HG03469 (cell line): ENCODE results near the gene NOLC1.

Experiments
- ATAC-seq: cut with Tn5 transposase; IDR thresholded peaks from one replicate; pipeline ENCODE4 v1.9.1; 2021; ENCODE audit warnings: mild to moderate bottlenecking, moderate library complexity, moderate number of reproducible peaks; ENCODE audit not compliant: unreplicated experiment

Gene NOLC1

DNA sequence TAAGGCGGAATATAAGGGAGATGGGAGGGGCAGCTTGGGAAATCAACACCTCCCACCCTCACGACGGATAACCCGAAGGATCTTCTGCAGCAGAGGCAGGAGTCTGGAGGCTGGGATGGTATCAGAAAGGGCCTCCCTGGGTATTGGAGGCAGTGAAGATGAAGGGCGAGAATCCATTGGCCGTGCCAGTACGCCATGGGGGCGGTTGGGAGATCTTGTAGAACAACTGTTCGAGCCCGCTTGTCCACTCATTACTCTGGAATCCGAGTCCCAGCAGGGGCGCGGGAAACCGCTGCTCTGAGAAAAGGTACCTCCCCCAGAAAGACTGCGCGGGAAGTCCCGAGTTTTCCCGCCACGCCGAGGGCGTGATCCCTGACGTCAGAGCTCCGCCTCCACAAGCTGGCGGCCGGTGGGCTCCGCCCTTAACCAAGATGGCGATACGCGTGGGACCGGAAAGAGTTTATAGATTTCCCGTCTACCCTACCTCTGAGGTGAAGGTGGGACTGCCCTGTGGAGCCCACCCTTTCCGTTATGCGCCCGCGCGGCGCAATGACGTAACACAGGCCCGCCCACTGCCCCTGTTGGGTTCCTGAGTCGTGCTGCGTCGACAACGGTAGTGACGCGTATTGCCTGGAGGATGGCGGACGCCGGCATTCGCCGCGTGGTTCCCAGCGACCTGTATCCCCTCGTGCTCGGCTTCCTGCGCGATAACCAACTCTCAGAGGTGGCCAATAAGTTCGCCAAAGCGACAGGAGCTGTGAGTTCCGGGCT is at the start of gene NOLC1:
Gene NOLC1, plus strand, starts transcription at position 616 of the 771 bp plus-strand sequence. Its CDS starts 22 bp downstream, at position 638.
- ATAC-seq: peak; percentile 78

DNA sequence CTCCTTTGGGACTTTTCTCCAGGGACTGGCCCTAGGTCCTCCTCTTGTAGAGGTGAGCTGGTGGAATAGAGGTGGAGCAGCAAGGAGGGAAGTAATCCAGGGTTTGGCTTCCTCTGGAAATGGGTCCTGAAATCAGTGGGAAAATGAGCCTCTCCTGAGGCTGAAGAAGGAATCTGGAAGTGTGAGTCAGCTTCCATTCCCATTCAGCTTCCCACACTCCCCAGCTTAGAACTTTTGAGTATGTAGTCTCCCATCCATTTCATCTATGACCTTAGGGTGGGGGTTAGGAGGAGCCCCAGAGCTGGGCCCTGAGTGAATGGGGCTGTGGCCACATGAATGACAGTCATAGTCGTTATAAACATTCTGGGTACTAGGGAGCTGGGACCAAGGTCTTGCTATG is 49.8 kb upstream of the NOLC1 start:
- ATAC-seq: no peak

DNA sequence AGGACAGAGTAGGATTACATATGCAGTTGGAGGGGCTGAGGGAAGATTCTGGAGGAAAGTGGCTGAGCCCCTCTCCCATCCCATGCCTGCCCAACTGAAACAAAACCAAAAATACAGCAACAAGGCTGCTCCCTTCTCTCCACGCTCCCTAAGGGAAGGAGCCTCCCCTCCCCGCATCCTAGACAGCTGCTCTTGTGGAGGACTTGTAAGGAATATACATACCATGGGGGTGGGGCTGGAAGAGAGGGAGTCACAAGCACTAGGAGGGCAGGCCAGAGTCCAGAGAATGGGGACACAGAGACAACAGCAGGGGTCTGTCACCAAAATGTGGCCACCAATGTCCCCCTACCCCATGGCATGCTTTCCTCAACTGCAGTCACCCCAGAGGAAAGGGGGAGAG is 45.2 kb upstream of the NOLC1 start:
- ATAC-seq: no peak

DNA sequence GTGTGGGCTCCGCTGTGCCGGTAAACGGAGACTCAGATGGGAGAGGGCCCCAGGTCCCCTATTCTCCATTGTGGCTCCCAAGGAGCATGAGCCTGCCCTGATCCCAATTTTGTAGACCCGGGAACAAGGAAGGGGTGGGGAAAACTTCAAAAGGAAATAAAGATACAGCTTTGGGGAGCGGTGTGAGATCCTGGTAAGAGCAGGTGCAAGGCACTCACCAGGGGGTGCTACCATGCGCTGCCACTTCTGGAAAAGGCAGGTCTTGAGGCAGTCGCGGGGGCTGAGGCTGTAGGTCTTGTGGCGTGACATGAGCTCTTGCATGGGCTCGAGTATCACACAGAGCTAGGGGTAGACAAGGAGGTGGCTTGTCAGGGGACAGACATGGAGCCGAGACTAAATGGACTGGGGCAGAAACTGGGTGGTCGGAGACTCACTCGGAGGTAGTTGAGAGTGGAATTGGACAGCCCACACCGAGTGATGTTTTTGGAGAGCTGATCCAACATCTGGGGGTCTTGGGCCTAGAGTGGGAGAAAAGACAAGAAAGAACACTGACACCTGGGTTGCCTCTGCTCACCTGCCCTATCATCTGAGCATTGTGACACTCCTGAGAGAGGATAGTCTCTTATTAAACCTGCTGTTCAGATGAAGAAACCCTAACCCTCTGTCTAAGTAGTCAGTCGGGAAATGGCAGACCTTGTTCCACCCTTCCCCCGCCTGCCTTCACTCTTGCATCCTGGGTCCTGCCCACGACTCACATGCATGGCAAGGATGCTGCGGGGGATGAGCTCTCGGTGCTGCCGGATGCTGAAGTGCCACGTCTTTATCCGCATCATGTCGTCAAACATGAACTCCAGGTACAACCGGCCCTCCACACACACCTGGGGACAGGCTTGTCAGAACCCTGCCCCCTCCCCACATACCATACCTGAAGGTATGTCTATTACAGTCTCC is 42.7 kb upstream of the NOLC1 start:
- ATAC-seq: no peak

DNA sequence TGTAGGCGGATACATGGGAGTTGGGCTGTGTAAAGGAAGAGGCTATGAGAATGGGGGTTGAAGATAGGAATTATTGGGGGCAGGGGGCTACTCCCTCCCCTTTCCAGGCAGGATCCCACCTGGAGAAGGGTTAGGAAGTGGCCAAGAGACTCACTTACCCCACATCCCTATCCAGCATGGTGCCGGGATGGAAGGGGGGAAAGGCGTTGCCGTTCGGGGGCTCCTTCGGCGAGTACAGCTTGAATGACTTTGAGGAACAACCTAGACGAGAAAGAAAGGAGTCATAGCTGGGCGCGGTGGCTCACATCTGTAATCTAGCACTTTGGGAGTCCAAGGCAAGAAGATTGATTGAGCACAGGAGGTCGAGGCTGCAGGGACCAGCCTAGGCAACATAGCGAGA is 40.9 kb upstream of the NOLC1 start:
- no peak for ATAC-seq

DNA sequence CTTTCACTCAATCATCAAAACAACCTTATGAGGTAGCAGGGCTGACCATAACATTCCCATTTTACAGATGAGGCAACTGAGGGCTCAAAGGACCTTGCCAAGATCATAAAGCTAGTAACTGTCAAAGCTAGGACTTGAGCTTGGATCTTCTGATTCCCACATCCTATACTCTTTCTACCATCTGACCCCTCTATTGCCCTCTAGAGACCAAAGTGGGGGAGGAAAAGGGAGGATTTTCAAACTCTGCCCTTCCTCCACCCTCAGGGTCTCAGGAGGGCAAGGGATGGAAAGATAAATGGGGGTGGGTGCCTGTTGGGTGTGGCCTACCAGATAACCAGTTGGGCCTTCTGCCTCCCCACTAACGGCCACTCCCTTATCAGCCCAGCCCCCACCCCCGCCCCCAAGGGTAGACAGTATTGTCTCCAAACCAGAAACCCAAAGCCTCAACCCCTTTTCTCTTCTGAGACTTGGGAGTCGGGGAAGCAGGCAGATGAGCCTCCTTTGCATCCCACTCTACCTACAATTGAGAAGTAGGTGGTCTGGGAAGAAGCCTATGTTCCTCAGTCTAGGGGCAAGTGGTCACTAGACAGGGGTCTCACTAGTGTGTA is 39.9 kb upstream of the NOLC1 start:
- ATAC-seq: no peak

DNA sequence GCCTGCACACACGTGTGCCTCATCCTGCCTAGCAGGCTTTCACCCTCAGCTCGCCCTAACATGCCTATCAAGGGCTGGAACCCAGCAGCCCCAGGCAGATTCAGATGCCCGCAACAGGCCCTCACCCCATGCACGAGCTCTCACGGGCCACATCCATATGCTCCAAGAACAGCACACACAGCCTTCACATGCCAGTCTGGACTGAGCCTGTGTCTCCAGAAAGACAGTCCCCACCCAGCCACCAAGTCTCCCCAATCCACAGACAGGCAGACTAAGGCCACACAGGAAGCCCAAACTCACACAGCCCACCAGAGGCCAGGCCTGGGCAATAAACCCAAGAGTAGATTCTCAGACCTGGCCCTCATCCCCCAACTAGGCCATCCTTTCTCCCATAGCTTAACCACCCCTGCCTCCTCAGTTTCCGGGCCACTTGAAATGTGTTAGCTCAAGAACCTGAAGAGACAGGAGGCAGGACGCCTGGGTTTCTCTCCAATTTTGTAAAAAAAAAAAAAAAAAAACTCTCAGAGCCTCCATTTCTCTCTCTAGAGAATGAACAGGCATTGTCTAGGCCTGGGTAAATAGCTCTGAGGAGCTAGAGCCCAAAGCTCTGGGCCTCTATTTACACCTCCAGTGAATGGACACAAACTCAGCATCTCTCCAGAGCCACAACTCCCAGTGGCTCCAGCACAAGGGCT is 38.8 kb upstream of the NOLC1 start:
- ATAC-seq: no peak

DNA sequence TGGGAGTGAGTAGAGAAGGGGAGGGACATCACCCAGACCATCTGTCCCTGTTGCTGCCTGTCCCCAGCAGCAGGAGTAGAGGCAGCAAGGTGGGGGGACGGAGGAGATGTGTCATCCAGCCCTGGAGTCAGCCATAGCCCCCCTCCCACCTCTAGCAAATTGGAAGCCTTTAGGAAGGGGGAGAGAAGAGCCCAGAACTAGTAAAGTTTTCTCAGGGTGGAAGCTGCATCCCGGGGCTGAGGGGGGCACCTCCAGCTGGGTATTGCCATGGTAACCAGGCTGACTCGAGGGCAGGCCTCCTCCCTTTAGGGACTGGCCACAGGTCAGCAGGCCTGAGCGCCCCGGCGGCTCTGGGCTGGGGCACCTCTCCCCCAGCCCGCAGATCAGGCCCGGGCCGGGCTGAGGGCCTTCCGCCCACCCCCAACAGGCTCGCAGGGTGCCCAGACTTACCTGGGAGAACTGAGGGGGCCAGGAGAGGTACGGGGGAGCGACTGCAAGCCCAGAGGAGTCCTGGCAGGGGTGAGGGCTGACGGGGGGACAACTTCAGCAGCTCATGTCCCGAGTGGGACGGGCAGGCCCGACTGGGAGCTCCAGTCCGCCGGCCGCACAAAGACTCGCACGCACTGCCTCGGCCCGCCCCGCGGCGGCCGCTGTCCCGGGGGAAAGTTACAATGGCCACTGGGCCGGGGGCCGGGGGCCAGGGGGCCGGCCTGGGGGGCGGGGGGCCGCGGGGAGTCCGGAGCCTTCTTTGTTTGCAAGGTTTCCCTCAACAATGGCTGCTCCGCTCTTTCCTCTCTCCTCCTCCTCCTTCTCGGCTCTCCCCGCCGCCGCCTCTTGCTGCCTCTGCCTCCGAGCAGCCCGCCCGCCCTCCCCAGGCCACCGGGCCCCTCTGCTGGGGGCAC is 38.0 kb upstream of the NOLC1 start:
- ATAC-seq: no peak

DNA sequence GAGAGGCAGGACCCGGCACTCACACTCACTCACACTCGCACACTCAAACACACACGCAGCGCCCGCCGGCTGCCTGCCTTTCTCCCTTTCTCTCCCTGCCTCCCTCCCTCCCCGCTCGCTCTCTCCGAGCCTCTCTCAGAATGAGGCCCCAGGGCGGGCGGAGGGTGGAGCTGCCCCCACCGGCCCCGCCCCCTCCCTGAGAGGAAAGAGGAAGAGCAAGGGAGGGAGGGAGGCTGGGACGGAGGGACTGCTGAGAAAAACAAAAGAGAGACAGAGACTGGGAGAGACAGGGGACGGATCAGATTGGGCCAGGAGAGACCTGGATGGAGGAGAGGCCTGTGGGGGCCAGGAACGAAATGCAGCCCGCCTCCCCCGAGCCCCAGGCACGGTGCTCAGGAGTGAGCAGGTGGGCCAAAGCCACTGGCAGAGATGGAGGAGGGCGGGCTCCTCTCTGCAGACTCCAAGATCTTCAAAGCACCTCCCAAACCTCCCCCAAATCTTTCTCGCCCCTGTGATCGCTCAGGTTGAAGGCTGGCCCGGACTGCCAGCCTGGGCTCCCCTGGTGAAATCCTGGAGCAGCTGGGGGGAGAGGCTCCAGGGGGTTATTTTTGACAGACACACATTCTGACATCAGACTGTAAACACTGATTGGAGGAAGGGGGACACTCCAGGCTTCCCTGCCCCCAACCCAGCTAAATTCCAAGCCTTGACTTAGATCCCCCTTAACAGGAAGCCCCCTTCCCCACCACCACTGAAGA is 37.1 kb upstream of the NOLC1 start:
- ATAC-seq: no peak

DNA sequence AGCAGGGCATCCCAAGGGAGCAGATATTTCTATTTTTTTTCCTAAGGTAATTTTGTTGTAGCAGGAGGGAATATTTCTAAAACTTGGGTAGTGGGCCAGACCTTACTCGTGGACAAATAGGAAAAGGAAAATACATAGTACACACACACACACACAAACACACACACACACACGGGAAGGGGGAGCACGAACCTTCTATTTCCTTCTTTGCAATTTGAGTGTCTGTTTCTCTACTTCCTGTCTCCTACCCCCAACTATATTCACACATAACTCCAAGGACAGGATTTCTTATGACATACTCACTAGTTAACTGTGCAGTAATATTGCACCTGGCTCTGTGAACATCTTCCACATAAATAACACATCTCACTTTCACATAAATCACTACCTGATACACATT is 36.4 kb upstream of the NOLC1 start:
- no peak for ATAC-seq

DNA sequence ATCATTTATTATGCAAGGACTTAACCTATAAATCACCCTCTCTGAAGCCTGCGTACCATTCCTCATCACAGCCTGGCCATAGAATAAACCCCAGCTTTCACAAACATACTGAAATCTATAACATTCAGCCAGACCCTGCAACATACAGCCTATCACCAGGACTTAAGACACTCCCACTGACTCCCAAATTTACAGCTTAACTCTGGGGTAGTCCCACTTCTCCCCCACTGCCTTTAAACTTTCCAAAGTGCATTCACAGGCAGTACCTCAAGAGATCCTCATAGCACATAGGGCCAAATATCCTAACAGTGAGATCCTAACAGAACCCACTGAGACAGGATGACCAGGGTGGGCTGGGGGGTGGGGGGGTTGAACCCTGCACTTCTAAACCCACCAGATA is 35.5 kb upstream of the NOLC1 start:
- no peak for ATAC-seq

DNA sequence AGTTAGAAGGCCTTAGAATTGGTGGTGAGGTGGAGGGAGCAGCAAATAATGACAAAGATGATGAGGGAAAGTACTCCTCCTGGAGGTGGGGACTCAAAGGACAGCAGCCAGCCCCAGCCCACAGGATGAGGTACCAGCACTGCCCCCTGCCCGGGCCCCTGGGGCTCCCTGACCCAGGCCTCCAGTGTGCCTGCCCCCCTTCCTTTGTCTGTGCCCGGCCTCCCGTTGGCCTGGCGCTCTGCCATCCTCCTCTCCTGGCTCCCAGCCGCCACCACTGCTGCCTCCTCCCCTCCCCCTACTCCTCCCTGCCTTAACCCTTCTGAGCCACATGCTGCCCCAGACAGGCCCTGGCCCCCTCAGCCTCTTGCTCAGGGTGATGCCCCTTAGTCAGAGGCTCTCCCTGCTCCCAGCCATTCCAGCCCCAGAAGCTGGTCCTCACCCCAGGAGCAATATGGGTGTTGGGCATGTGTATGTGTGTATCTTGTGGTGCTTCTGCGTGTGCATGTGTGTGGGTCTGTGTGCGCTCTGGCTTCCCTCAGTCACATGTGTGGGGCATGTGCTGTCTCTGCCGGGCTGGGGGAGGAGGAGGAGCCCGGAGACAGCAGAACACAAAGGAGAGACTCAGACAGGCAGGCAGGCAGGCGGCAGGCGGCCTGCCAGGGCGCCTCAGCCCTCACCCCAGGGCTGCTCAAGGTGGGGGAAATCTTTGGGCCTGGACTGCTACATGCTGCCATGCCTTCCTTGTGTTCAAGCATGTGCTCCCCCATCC is 34.6 kb upstream of the NOLC1 start:
- ATAC-seq: no peak

DNA sequence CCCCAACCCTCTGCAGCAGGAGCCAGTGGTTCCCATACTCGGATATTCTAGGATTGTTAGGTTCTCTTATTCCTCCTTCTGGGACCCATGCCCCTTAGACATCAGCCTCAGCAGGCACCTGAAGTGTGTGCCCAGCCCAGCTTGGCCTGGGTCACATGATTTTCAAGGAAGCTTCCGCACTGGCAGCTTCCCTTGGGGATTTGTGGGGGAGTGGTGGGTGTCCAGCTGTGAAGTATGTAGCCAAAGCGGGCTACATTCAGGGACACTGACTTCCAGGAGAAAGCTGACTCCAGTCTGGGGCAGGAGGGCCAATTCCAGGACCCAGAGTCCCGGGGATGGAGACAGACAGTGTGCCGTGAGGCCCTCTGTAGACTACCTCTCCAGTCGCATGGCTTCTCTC is 33.3 kb upstream of the NOLC1 start:
- no peak for ATAC-seq

DNA sequence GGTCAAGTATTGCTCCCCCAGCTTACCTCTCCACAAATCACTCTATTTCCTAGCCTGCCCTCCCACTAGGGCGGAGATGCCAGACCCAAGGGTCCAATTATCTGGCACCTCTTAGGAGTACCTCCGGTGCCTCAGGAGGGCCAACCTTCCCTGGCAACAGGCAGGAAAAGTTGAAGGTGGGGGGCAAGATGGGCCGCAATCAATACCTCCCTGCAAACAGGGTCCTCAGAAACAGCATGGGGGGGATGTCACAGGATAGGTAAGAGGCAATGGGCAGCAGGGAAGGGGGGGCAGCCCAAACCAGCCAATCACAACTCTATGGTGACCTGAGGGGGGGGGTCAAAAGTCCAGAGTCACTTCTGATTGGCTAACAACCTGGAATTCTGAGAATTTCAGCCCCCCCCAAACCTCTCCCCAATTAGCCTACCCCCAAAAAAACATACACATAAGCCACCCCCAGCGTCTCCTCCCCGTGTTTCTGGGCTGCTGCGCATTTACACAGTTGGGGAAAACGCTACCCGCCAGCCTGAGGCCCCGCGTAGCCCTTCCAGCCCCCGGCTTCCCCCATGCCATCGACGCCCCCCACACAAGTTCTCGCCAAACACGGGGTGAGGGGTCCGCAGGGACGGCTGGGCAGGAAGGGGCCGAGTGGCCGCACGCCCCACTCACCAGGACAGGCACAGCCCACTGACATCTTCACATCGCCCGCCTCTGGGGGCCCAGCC is 32.6 kb upstream of the NOLC1 start:
- ATAC-seq: peak; percentile 6

DNA sequence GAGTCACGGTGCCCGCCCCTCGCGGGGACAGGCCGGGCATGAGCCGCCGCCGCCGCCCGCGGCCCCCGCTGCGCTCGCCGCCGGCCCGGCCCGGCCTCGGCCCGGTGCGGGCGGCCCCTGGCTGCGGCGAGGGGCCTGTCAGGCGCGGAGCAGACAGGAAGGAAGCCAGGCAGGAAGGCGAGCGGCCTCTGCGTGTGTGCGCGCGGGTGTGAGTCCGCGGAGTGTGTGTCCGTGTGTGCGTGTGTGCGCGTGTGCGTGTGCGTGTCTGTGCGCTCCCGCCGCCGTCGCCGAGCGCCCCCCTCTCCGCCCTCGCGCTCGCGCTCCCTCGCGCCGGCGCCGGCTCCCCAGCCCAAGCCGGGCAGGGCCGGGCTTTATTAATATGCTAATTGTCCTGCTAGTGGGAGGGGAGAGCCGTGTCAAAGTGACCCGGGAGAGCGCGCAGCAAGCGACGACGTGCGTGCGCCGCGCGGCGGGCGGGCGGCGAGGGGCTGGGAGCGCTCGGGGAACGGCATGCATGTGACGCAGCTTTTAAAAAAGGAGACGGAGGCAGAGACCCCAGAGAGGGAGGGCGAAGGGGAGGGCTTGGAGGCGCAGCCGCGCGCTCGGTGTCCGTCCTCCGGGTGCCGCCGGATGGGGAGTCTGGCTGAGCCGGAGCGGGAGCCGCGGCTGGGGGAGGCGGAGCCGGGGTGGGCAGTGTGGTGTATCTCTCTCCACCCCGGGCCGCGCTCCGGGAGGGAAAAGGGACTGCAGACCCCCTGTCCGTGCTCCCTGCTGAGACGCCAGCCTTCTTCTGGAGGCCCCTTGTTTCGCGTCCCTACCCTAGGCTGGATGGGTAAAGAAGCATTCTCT is 31.8 kb upstream of the NOLC1 start, which contains the start of gene LDB1:
Gene LDB1, minus strand, starts transcription at position 227 of the 849 bp plus-strand sequence. CDS start 258 bp downstream, outside the sequence.
- ATAC-seq: peak; percentile 34

DNA sequence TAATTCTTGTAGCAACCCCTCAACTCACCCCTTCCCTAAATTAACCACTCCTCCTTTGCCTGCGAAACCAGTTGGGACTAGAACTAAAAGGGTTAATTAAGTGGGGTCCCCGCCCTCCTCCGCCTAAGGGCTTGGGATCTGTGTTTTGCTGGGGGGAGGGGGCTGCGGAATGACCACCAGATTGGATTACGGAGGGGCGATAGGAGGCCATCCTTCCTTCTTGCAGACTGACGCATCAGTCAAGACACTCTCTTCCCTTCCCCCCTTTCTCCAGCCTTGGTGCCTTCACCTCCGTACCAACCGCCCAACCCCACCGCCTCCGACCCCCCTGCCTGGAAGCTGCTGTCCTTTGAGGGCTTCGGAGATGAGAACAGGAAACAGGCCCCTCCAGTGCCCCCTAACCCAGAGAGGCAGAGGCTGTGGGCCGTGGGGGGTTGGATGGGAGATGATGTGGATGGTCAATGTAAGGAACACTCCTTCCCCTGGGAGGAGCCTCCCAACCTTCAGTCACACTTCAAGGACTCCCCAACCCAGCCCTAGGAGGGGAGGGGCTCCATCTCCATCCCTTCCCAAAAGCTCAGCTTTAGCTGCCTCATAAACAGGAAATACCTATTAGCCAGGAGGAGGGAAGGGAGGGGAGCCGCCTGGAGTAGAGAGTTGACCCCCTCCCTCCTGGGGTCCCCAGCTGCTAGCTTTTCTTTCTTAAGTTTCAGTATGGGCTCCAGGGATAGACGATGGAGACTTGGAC is 31.0 kb upstream of the NOLC1 start:
- ATAC-seq: no peak
